C4-2B (cell line): Measurements from ENCODE around the gene PON1.

ENCODE experiments used
- H3K27ac ChIP-seq: fragments of 450-650 bp; 2 replicates; pipeline ENCODE4 v1.5.1; 2017
- CTCF ChIP-seq: fragments of 450-650 bp; conservative IDR thresholded peaks from 2 replicates; pipeline ENCODE4 v1.5.1; 2017; ENCODE audit warnings: mild to moderate bottlenecking
- ZFX ChIP-seq: fragments of 450-650 bp; IDR thresholded peaks from 2 replicates; pipeline ENCODE4 v1.6.1; 2017

The PON1 gene

GRCh38 chr7:95304990-95305389 lies 19.3 kb downstream of the PON1 start:
- no peak overlapping the region for H3K27ac ChIP-seq
- TF ChIP-seq ZFX (no peak), CTCF (no peak)

GRCh38 chr7:95303013-95303905 lies 21.1 kb downstream of the PON1 start:
- TF ChIP-seq ZFX = no peak
- TF ChIP-seq CTCF = no peak
- no peak overlapping the region for H3K27ac ChIP-seq

- H3K27ac ChIP-seq = no peak overlapping the region
- no peak for TF ChIP-seq ZFX
- TF ChIP-seq CTCF = no peak
These were observed 26.2 kb downstream of the PON1 start for GRCh38 chr7:95298091-95298490.

- H3K27ac ChIP-seq = no peak overlapping the region
- TF ChIP-seq CTCF (no peak), ZFX (no peak)
These were observed 27.3 kb downstream of the PON1 start for GRCh38 chr7:95297041-95297440.

- TF ChIP-seq ZFX = no peak
- H3K27ac ChIP-seq = no peak overlapping the region
These were observed 27.9 kb downstream of the PON1 start for GRCh38 chr7:95296456-95296855.

- H3K27ac ChIP-seq = no peak overlapping the region
- no peak for TF ChIP-seq ZFX
These were observed 28.9 kb downstream of the PON1 start for GRCh38 chr7:95295397-95295796.

GRCh38 chr7:95290166-95290830 lies 34.0 kb downstream of the PON1 start:
- H3K27ac ChIP-seq = no peak overlapping the region
- TF ChIP-seq CTCF (no peak), ZFX (no peak)

- TF ChIP-seq ZFX = no peak
- TF ChIP-seq CTCF = no peak
These were observed 38.2 kb downstream of the PON1 start for GRCh38 chr7:95286096-95286495.

More at GRCh38 chr7:95286096-95286495, 38.2 kb downstream of the PON1 start:
- no peak overlapping the region for H3K27ac ChIP-seq
